Mammary epithelial cell (primary cell): ENCODE data around the gene CCDC197.

Experiments
- CTCF ChIP-seq, 2 donors: IDR thresholded peaks in 1 of 2; conservative IDR thresholded peaks in 1 of 2; 2 replicates each; pipeline ENCODE4 v1.5.1; 2011 to 2012; ENCODE audit warnings: inconsistent platforms in 2 of 2, low read length in 2 of 2, mild to moderate bottlenecking in 2 of 2, control low read depth in 1 of 2, low read depth in 1 of 2; ENCODE audit not compliant: insufficient read depth in 1 of 2; ENCODE audit errors: extremely low read depth in 1 of 2
- EZH2 ChIP-seq: IDR thresholded peaks from 2 replicates; pipeline ENCODE4 v1.6.1; 2012; ENCODE audit warnings: low read length, inconsistent platforms, borderline replicate concordance

GRCh38 chr14:93969082-93969828 is 27.8 kb upstream of the CCDC197 start:
- TF ChIP-seq CTCF (conservative IDR thresholded peaks at IDR 0.05 in 1 of 2, IDR thresholded peaks at IDR 0.05 in 1 of 2; ENCODE audit: extremely low read depth in 1 of 2, insufficient read depth in 1 of 2, low read depth in 1 of 2, low read length in 2 of 2) = no peak
- TF ChIP-seq EZH2 = no peak
